ENCODE measurements around the gene JPH3. TPM values are rescaled to one million over a fixed set of nuclear protein-coding genes. Genes with fewer than 3 reads are reported as not detected.
"Not testable (repeated sequence)": the region's sequence is repeated elsewhere in the genome, so short reads cannot be mapped to it uniquely, and the experiment has no call there.

JPH3 gene
- total RNA-seq, 1 experiment from 2014 or later: 0.11 TPM

DNA sequence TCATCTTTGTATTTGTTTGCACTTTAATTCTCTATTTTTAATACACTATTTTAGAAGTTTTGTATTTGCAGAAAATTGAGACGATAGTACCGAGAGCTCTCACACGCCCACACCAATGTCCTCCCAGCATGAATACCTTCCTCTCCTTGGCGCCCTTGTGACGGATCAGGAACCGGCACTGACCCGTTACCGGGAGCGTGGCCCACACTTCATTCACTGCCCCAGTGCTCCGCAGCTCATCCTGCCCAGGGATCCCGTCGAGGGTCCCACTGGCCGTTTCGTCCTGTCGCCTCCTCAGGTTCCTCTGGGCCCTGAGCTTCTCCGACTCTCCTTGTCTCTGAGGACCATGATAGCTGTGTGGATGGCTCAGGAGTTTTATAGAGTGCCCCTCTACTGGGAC is 112.9 kb downstream of the JPH3 start:
- Histone ChIP-seq H3K27ac (no peak overlapping the region), H3K4me1 (replicated peaks) (no peaks in the 10 kb centered on the region), H3K36me3 (peaks cover 12% of the 10 kb centered on the region), H3K27me3 (replicated peaks) (no peaks in the 10 kb centered on the region), H3K9me3 (replicated peaks) (no peaks in the 10 kb centered on the region), H3K4me3 (no peak overlapping the region)
- no peak for DNase-seq (ENCODE audit: low read depth in 1 of 2, low spot score in 2 of 2)

DNA sequence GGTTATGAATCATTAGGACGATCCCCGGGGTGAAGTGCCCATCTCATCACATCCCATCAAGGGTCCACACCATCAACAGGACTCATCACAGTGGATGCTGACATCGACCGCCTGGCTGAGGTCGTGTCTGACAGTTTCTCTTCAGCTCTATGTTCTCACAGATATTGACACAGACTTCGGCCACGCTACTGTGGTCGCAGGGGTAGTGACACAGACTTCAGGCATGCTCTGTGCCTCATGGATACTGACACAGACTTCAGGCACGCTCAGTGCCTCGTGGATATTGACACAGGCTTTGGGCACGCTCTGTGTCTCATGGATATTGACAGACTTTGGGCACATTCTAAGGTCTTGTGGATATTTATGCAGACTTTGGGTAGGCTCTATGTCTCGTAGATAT is 113.3 kb downstream of the JPH3 start:
- no peak for DNase-seq (ENCODE audit: low read depth in 1 of 2, low spot score in 2 of 2)
- H3K27me3 ChIP-seq (replicated peaks): no peaks in the 10 kb centered on the region
- H3K36me3 ChIP-seq: peaks cover 10% of the 10 kb centered on the region
- H3K27ac ChIP-seq: no peak overlapping the region
- H3K4me1 ChIP-seq (replicated peaks): no peaks in the 10 kb centered on the region
- H3K4me3 ChIP-seq: no peak overlapping the region
- H3K9me3 ChIP-seq (replicated peaks): no peaks in the 10 kb centered on the region

DNA sequence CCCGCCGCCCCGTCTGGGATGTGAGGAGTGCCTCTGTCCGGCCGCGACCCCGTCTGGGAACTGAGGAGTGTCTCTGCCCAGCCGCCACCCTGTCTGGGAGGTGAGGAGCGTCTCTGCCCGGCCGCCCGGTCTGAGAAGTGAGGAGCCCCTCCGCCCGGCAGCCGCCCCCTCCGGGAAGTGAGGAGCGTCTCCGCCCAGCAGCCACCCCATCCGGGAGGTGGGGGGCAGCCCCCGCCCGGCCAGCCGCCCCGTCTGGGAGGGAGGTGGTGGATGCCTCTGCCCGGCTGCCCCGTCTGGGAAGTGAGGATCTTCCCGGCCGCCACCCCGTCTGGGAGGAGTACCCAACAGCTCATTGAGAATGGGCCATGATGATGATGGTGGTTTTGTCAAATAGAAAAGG is 116.5 kb downstream of the JPH3 start:
- H3K4me1 ChIP-seq (replicated peaks); DNase-seq (ENCODE audit: low read depth in 1 of 2, low spot score in 2 of 2); H3K9me3 ChIP-seq (replicated peaks); H3K27me3 ChIP-seq (replicated peaks); H3K27ac ChIP-seq; H3K4me3 ChIP-seq: not testable (repeated sequence)
- peaks cover 16% of the 10 kb centered on the region for H3K36me3 ChIP-seq

DNA sequence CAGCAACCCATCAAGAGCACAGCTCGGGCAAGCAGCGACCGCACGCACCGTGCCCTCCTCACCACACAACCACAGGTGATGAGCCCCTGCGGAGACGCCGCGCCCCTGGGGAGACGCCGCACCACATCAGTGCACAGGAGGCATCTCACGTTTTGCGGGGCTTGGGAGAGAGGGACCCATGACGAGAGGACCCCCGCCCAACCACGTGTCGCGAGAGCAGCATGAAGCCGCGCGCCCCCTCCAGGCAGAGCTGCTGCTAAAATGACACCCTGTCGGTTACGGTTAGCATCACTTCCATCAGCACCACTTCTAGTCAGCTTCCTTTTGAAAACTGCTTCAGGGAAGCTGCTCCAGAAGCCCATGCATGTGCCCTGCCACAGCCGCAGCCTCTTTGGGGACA is 118.1 kb downstream of the JPH3 start:
- no peaks in the 10 kb centered on the region for H3K27me3 ChIP-seq (replicated peaks)
- no peaks in the 10 kb centered on the region for H3K9me3 ChIP-seq (replicated peaks)
- H3K36me3 ChIP-seq: peaks cover 16% of the 10 kb centered on the region
- H3K27ac ChIP-seq: no peak overlapping the region
- no peak for DNase-seq (ENCODE audit: low read depth in 1 of 2, low spot score in 2 of 2)
- no peaks in the 10 kb centered on the region for H3K4me1 ChIP-seq (replicated peaks)
- no peak overlapping the region for H3K4me3 ChIP-seq

DNA sequence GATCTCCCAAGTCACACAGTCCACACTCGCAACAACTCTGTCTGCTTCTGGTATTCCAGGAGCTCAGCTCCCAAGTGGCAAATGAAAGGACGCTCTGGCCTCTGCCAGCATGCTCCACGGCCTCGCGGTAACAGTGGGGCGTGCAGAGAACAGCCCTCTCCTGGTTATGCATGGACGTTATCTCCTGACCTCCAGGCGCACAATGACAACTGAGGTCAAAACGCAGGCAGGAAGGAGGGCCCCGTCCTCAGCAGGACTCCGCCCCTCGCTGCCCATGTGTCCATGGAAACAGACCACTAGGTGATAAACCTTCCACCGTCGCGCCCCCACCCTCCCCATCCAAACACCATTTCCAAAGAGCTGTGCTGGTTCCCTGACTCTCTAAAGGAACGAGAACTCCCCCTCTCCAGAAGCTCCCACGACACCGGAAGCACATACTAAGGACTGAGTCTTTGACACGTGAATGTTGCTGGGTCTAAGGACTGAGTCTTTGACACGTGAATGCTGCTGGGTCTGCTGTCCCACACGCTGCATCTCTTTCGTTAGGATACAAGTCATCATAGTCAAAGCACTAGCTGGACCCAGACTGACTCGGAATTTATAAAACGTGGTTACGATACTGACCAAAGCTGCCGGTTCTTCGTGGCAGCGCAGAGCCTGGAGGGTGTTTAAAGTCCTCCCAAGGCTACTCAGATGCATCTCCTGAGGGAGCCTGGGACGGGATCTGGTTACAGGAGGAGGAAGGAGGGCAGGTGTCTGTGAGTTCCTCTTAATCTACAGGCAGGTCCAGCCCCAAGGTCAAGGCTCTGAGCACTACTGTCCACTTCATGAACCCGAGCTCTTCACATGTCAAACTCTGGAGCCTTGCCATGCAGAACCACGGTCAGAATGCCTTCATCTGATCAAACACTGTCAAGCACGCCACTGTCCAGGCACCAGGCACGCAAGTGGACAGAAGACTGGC is 119.6 kb downstream of the JPH3 start:
- no peaks in the 10 kb centered on the region for H3K4me1 ChIP-seq (replicated peaks)
- DNase-seq (ENCODE audit: low read depth in 1 of 2, low spot score in 2 of 2): no peak

DNA sequence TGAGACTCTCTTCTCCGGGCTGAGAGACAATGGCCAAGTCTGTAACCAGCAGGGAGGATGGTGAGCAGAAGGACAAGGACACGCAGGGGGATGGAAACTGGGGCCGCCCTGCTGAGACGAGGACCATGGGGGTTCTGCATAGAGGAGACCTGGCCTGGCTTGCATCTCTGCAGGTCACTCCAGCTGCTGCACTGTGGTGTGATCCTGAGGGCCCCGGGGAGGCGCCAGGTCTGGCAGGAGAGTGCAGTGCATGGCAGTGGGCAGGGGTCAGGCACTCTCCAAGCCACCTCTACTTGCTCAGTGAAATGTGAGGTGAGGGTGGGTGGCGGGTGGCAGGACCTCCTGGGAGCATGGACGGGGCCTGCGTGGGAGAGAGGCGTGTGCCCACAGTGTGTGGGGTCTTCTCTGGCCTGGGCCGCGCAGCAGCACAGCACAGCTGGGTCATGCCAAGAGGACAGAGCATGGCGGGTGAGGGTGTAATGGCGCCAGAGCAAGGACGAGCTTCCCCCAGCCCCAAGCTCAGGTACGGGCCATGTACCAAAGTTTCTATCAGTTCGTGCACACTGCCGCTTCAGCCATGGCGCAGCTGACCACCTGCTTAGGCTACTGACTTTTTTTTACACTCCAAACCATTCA is 120.4 kb downstream of the JPH3 start:
- H3K36me3 ChIP-seq: peaks cover 16% of the 10 kb centered on the region
- H3K4me1 ChIP-seq (replicated peaks): no peaks in the 10 kb centered on the region
- no peak for DNase-seq (ENCODE audit: low read depth in 1 of 2, low spot score in 2 of 2)
- H3K27me3 ChIP-seq (replicated peaks): no peaks in the 10 kb centered on the region
- H3K4me3 ChIP-seq: no peak overlapping the region
- H3K9me3 ChIP-seq (replicated peaks): no peaks in the 10 kb centered on the region
- no peak overlapping the region for H3K27ac ChIP-seq

More for the DNA sequence above, 119.6 kb downstream of the JPH3 start:
- Histone ChIP-seq H3K9me3 (replicated peaks) (no peaks in the 10 kb centered on the region), H3K27ac (no peak overlapping the region), H3K4me3 (no peak overlapping the region), H3K27me3 (replicated peaks) (no peaks in the 10 kb centered on the region), H3K36me3 (peaks cover 12% of the 10 kb centered on the region)

DNA sequence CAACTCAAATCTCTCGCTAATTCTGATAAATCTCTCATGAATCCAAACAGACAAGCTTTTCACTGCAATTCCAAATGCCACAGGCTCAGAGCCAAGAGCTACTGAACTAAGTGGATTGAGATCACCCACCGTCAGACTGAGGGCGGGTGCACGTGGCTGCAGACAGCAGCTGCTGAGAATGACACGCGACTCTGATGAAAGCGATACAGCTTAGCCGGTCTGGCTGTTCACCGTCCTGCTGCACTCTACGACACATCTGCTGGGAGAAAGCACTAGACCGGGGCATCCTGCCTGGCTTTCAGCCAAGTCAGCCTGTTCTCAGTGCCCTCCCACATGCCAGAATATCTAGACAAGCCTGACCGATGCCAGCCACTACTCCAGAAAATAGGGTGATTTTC is 120.9 kb downstream of the JPH3 start:
- no peaks in the 10 kb centered on the region for H3K4me1 ChIP-seq (replicated peaks)
- H3K9me3 ChIP-seq (replicated peaks): no peaks in the 10 kb centered on the region
- no peak overlapping the region for H3K27ac ChIP-seq
- no peaks in the 10 kb centered on the region for H3K27me3 ChIP-seq (replicated peaks)
- peak in 1 of 2 experiments; percentile 4 for DNase-seq (ENCODE audit: low read depth in 1 of 2, low spot score in 2 of 2)
- no peak overlapping the region for H3K4me3 ChIP-seq
- H3K36me3 ChIP-seq: peaks cover 15% of the 10 kb centered on the region

DNA sequence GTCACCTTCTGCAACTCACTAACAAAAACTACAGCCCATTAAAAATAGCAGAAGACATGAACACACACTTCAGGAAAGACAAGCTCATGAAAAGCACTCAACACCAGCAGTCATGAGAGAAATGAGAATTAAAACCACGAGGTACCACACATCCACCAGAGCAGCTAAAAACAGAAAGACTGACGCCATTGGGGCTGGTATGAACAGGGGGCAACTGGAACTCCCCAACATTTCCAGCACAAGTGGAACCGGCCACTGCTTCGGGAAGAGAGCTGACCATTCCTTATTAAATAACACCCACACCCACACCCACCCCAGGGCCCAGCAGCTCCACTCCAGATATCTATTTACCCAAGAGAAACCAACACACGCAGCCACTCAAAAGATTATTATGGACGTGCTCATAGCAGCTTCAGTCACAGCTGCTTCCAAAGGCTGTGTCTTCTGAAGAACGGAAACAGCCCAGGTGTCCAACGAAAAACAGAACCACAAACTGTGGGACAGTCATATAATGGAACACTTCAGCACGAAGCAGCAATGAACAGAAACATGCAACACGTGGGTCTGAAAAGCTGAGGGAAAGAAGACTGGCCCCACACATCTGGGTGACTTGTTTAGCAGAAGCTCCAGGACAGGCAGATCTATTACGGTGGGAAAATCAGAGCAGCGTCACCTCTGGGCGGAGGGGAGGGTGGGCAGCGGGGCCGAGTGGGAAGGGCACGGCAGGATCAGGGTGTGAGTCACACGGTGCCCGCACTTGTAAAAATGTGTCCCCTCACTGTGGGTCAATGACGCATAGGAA is 122.4 kb downstream of the JPH3 start:
- no peak overlapping the region for H3K27ac ChIP-seq
- H3K4me1 ChIP-seq (replicated peaks): no peaks in the 10 kb centered on the region
- H3K4me3 ChIP-seq: no peak overlapping the region
- H3K9me3 ChIP-seq (replicated peaks): no peaks in the 10 kb centered on the region
- H3K27me3 ChIP-seq (replicated peaks): no peaks in the 10 kb centered on the region
- no peak for DNase-seq (ENCODE audit: low read depth in 1 of 2, low spot score in 2 of 2)
- peaks cover 25% of the 10 kb centered on the region for H3K36me3 ChIP-seq

DNA sequence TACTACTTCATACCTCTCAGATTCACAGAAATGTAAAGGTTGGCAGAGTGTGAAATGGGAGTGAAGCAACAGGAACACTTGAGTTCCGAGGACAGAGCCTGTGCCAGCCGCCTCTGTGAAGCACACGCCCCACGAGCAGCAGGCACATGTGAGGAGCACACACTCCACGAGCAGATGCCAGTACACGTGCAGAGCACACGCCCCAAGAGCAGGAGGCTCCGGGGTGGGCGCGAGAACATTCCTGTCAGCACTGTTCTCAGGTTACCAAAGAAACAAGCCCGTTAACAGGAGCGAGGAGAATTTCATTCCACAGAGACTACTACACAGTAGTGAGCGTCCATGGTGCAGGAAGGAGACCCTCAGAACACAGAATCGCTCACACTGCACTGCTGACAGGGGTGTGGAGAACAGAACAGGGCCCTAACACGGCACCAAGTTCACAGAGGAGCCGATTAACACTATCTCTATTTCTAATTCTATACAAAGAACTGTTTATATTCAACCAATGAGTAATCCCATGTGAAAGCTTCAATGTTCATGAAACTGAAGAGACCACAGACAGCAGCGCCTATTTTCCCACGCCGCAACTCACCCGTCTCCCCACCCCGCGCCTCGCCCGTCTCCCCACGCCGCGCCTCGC is 123.4 kb downstream of the JPH3 start:
- Histone ChIP-seq H3K9me3 (replicated peaks) (no peaks in the 10 kb centered on the region), H3K27ac (no peak overlapping the region), H3K4me3 (no peak overlapping the region), H3K4me1 (replicated peaks) (no peaks in the 10 kb centered on the region), H3K27me3 (replicated peaks) (no peaks in the 10 kb centered on the region), H3K36me3 (peaks cover 34% of the 10 kb centered on the region)
- no peak for DNase-seq (ENCODE audit: low read depth in 1 of 2, low spot score in 2 of 2)

DNA sequence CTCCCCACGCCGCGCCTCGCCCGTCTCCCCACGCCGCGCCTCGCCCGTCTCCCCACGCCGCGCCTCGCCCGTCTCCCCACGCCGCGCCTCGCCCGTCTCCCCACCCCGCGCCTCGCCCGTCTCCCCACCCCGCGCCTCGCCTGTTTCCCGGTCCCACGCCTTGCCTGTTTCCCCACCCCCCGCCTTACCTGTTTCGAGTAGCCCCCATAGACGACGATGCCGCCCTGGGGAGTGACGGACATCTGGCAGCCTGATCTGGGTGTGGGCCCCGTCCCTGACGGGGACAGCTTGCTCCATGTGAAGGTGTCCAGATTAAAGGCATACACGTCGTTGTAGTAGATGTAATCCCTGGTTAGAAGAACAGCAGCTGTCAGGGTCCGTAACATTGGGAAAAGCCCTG is 124.3 kb downstream of the JPH3 start:
- H3K4me1 ChIP-seq (replicated peaks); H3K27me3 ChIP-seq (replicated peaks); DNase-seq (ENCODE audit: low read depth in 1 of 2, low spot score in 2 of 2); H3K27ac ChIP-seq; H3K9me3 ChIP-seq (replicated peaks); H3K4me3 ChIP-seq: not testable (repeated sequence)
- peaks cover 36% of the 10 kb centered on the region for H3K36me3 ChIP-seq

DNA sequence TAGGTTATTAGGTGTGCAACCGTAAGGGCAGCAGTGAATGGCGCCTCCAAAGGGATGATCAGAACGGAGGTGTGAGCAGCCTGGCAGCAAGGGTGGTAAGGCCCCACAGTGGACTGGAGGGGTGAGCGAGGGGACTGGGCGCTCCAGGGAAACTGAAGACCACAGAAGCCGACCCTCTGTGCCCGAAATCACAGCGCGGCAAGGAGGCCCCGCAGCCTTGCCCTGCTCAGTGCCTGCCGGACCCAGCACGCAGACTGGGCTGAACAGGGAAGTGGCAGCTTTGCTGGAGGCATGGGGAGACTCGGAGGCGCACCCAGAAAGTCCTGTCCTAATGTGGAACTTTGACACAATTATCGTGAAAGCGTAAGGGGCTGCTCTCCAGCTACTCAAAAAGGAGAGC is 125.0 kb downstream of the JPH3 start:
- no peaks in the 10 kb centered on the region for H3K9me3 ChIP-seq (replicated peaks)
- H3K36me3 ChIP-seq: peaks cover 37% of the 10 kb centered on the region
- no peak overlapping the region for H3K4me3 ChIP-seq
- no peak overlapping the region for H3K27ac ChIP-seq
- H3K4me1 ChIP-seq (replicated peaks): no peaks in the 10 kb centered on the region
- no peak for DNase-seq (ENCODE audit: low read depth in 1 of 2, low spot score in 2 of 2)
- no peaks in the 10 kb centered on the region for H3K27me3 ChIP-seq (replicated peaks)

DNA sequence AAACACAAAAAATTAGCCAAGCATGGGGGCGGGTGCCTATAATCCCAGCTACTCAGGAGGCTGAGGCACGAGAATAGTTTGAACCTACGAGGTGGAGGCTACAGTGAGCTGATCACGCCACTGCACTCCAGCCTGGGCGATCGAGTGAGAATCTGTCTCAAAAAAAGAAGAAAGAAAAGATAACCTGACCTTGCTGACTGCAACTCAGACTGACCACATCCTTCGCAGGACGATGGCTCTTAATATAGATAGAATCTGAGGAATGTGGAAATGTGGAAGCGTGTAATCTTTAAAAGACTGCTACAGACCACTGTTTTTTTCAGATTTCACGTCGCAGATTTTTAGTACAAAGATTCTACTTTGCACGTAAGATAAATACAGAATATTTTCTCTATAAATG is 125.7 kb downstream of the JPH3 start:
- H3K4me1 ChIP-seq (replicated peaks): no peaks in the 10 kb centered on the region
- H3K27me3 ChIP-seq (replicated peaks): no peaks in the 10 kb centered on the region
- H3K27ac ChIP-seq: no peak overlapping the region
- no peaks in the 10 kb centered on the region for H3K9me3 ChIP-seq (replicated peaks)
- DNase-seq (ENCODE audit: low read depth in 1 of 2, low spot score in 2 of 2): no peak
- H3K4me3 ChIP-seq: no peak overlapping the region
- peaks cover 31% of the 10 kb centered on the region for H3K36me3 ChIP-seq

DNA sequence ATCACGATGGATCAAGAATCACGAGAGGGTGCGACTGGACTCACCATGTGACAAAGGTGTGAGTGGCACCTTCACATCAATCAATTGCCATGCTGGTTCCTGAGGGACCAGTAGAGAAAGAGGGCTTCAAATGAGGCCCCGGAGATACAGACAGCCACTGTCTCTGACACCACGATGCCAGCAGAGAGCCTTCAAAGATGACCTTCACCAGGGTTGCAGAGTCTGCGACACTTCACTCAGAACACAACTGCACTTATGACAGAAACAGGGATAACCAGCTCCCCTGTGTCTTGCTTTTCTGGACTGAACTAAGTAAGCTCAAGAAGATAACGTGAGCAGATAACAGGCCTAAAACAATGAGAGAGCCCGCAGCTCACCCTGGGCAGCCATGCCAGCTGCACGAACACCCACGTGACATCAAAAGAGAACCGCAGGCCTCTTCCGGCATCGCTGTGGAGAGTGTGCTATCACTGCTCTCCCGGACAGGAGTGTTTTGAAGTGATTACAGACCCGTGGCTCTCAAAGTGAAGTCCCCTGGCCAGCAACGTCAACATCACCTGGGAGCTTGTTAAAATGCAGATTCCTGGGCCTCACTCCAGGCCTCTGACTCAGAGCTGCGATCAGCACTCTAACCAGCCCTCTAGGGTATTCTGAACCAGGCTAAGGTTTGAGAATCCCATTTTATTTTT is 127.1 kb downstream of the JPH3 start:
- Histone ChIP-seq H3K9me3 (replicated peaks) (no peaks in the 10 kb centered on the region), H3K36me3 (peaks cover 28% of the 10 kb centered on the region), H3K27me3 (replicated peaks) (no peaks in the 10 kb centered on the region), H3K4me1 (replicated peaks) (no peaks in the 10 kb centered on the region), H3K4me3 (no peak overlapping the region), H3K27ac (no peak overlapping the region)
- no peak for DNase-seq (ENCODE audit: low read depth in 1 of 2, low spot score in 2 of 2)
